GM21717 (cell line): ENCODE measurements around the gene BPI.
"Not testable (repeated sequence)": the region's sequence is repeated elsewhere in the genome, so short reads cannot be mapped to it uniquely, and the experiment has no call there.

Source experiments
- ATAC-seq: cut with Tn5 transposase; IDR thresholded peaks from one replicate; pipeline ENCODE4 v1.9.1; 2021; ENCODE audit warnings: mild to moderate bottlenecking, moderate library complexity; ENCODE audit not compliant: unreplicated experiment

The BPI gene

DNA sequence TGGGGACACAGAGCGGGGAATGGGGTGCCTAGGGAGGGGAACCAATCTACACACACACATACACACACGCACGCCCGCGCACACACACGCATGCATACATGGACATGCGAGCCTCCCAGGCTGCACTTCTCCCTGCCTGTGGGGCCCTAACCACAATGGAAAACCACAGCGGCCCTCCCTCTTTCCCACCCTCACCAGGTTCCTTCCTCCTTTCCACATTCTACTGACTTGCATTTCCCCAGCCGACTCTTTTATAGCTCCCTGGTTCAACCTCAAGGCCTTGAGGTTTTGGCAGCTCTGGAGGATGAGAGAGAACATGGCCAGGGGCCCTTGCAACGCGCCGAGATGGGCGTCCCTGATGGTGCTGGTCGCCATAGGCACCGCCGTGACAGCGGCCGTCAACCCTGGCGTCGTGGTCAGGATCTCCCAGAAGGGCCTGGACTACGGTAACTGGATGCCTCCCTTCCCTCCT is at the start of gene BPI:
TSS of gene BPI (plus strand) at position 249 of the 472 bp plus-strand sequence. CDS start at position 317, 68 bp downstream.
- ATAC-seq: no peak

DNA sequence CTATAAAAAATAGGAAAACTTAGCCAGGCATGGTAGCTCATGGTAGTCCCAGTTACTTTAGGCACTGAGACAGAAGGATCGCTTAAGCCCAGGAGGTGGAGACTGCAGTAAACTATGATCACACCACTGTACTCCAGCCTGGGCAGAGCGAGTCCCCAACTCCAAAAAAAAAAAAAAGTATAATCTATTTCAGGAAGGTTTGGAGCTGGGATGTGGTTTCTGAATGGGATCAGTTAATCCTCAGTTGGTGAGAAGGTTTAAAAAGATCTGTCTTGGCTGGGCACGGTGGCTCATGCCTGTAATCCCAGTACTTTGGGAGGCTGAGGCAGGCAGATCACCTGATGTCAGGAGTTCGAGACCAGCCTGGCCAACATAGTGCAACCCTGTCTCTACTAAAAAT is 49.3 kb upstream of the BPI start:
- ATAC-seq: not testable (repeated sequence)

DNA sequence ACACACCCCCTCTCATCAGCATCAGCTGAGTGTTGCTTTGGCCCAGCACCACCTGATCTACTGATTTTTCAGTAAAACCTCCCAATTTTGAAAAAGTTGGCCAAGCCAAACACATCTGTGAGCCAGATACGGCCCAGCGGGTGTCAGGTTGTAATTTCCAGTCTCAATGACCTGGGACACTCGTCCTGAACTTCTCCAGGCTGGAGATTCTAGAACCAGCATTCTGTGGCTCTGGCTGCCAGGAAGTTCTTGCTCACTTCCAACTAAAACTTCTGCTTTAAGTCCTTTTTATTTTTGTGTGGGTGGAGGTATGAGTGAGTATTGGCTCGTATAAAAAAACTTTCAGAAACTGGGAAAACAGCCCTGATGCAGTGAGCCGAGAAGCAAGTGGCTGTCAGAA is 48.6 kb upstream of the BPI start:
- ATAC-seq: no peak

DNA sequence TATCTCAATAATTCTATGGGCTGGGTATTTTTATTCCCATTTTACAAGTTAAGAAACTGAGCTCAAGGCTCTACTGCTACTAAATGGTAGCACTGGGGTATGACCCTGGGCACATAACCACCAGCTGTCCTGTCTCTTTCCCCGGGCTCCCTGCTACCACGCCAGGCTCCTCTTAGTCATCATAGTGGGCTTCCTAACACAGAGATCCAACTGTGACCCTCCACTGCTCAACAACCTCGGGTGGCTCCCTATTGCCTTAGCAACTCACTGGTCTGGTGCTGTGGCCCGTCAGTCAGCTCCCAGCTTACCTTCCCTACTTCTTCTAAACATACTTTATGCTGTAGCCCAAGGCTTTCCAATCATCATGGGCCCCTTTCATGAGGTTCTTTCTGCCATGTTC is 47.9 kb upstream of the BPI start:
- no peak for ATAC-seq

DNA sequence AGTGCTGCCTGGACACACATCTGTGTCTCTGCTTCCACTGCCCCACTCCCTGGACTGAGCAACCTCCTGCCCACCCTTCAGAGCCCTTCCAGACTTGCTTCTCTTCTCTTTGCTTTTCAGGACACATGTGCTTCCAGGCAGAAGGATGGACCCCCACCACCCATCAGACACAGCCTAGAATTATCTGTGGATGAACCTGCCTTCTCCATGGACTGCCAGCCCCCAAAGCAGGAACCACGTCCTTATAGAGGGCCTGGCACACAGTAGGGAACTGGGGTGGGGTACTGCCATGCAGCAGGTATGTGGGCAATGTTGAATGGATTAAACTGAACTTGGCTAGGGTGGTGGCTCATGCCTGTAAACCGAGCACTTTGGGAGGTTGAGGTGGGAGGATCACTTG is 47.0 kb upstream of the BPI start:
- ATAC-seq: no peak

DNA sequence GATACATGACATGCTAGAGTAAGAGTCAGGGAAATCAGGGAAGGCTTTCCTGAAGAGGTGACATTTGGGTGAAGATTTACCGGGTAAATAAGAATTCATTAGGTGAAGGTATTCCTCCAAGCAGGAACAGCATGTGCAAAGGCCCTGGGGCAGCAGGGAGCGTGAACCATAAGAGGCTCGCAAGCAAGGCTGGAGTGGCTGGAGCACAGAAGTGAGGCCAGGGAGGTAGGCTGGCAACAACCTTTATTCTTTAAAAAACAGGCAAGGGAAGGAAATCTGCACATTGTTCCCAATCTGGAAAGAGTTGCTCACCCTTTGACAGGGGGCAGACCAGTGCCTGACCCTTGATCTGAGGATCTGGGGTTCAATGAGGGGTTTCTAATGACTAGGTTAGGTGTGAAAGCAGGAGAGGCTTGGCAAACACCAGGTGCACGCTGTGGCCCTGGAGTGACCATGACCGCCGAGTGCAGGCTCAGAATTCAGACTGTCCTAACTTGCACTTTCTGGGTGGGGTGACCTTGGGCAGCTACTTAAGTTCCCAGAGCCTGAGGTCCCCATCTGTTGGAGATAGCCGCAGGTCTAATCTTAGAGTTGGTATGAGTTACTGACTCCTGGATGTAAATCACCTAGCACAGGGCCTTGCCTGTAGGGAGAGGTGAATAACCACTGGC is 45.3 kb upstream of the BPI start:
- ATAC-seq: no peak

DNA sequence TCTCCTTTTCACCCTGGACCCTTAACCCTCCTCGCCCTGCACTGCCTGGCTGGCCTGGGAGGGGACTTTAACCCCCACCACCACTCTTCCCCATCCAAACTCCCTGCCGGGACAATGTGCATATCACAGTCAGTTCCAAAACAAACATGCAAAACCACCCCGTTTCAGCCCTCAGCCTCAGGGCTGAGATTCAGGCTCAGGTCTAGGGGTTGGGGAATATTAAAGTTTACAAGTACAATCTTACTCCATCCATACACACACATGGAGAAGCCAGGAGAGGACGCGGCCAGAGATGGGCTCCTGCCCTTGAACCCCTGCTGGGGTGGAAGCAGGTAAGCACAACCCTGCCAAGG is 44.0 kb upstream of the BPI start:
- ATAC-seq: no peak

DNA sequence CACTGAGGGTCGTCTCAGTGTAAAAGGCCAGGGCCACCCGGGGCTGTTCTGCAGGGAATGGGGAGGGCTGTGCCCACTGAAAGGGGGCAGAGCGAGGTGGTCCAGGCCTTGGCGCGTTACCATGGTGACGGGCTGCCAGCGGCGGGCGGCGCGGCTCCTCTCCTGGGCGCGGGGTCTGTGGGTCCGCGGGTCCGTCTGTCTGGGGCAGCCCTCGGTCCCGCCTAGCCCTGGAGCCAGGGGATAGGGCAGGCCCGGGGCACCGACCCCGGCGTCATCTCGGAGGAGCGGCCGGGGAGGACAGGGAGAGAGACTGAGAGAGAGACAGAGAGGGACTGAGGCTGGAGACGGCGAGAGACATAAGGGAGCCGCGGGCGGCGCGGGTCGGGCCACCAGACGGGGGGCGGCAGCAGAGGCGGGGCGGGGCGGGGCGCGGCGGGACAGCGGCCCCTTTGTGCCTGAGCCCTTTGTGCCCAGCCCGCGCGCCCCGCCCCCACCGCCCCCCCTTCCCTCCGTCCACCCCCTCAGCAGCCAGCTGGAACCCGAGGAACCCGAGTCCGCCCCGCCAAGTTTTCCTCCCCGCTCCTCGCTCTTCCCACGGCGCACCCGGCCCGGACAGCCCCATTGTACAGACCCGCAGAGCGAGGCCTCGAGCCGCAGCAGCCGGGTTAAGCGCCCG is 43.4 kb upstream of the BPI start, which contains the start of gene KIAA1755:
TSS of gene KIAA1755 (minus strand) at position 358 of the 676 bp plus-strand sequence. CDS start at position 123, 235 bp downstream.
- ATAC-seq: no peak

DNA sequence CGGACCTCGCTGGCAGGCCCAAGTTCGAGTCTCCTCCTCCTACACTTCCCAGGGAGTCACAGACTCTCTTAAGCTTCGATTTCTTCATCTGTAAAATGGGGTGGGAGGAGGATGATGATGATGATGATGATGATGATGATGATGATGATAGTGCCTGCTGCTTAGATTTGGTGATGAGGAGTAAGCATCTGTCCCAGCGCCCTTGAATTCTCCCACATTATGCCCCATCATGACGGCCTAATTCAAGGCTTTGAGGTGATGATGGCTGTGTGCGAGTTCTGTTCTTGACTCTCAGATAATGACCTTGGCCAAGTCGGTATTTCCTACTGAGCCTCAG is 42.9 kb upstream of the BPI start:
- no peak for ATAC-seq

DNA sequence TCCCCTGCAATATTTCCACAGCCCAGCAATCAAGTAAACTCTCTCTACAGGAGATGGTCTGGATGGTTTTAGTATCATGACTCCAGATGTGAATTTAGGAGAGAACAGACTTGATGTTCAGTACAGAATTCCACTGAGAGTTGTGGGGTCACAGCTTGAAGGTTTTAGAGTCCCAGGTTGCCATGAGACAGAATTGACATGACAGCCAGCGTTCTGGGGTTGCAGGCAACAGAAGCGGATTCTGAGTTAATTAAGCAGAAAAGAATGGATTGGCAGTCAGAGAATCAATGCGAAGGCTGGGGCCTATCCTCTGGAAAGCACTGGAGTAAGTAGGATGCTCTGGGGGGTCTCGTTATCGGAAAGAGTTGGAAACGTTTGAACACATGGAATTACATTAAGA is 41.0 kb upstream of the BPI start:
- no peak for ATAC-seq

DNA sequence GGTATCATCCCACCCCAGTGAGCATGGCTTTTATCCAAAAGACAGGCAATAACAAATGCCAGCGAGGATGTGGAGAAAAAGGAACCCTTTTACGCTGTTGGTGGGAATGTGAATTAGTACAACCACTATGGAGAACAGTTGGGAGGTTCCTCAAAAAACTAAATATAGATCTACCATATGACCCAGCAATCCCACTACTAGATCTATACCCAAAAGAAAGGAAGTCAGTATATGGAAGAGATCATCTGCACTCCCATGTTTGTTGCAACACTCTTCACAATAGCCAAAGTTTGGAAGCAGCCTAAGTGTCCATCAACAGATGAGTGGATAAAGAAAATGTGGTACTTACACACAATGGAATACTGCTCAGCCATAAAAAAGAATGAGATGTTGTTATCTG is 37.5 kb upstream of the BPI start:
- no peak for ATAC-seq

DNA sequence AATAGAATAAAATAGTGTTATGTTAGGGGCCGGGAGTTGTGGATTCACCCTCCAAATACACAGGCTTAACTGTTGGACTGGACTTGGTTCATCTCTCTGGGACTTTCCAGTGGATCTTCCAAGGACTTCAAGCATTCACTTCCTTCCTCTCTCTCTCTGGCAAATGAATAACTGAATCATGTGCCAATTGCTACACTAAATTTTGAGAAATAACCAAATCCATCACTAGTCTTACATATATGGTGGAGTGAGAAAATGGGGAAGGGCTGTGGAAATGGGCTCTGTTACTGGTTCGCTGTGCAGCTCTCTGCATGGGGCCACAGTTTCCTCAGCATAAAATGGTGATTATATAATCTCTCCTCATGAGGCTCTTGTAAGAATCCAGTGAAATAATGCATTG is 36.7 kb upstream of the BPI start:
- no peak for ATAC-seq

DNA sequence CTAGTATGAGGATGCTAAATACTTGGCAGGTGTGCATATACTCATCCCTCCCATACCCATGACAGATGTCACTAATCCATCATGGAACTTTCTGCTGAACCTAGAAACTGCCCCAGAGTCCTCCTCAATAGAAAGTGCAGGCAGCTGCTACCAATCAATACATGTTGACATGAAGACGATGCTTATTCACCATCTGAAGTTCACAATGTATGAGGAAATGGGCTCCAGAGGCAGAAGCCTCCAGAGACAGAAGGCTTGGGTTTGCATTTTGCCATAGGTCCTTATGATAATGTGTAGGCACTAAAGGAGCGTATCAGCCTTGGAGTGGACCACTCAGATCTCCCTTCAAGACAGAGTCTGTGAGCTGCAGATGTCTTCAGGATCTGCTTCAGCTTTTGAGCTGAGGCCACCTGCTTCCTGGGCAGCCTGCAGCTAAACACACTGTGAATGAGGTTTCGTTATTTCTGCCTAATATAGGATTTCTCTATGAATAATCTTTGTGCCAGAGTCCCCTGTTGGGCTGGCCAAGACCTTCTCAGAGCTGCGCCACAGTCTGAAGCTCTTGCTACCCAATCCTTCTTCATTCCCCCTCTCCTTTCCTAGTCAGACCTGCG is 35.9 kb upstream of the BPI start:
- ATAC-seq: no peak

DNA sequence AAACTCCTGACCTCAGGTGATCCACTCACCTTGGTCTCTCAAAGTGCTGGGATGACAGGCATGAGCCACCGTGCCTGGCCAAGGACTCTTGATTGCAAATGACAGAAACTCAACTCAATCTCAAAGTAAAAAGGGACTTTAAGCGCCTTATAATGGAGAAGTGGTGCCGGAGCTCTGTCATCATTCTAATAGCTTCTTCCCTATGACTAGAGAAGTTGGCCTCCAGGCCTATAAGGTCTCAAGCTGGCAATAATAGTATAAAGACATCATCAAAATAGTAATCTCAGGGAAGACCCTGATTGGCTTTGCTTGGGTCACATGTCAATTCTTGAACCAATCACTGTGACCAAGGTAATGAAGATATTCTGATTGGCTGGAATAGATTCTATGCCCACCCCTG is 34.9 kb upstream of the BPI start:
- ATAC-seq: no peak

DNA sequence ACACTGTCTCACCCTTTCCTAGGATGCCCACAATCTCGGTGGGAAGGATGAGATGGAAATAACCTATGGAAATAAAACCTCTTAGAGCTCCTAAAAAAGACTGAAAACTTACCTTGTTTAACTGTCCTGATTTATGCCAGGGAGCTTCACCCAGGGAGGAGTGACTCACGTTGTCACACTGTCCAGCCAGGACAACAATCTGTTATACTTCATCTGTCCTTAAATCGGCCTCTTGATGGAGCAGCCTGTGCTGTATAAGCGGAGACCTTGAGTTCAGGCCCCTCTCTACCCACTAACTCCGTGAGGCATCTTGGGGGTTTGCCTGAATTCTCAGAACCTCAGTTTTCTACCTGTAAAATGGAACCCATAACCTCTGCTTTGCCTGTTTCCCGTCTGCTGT is 34.2 kb upstream of the BPI start:
- no peak for ATAC-seq

DNA sequence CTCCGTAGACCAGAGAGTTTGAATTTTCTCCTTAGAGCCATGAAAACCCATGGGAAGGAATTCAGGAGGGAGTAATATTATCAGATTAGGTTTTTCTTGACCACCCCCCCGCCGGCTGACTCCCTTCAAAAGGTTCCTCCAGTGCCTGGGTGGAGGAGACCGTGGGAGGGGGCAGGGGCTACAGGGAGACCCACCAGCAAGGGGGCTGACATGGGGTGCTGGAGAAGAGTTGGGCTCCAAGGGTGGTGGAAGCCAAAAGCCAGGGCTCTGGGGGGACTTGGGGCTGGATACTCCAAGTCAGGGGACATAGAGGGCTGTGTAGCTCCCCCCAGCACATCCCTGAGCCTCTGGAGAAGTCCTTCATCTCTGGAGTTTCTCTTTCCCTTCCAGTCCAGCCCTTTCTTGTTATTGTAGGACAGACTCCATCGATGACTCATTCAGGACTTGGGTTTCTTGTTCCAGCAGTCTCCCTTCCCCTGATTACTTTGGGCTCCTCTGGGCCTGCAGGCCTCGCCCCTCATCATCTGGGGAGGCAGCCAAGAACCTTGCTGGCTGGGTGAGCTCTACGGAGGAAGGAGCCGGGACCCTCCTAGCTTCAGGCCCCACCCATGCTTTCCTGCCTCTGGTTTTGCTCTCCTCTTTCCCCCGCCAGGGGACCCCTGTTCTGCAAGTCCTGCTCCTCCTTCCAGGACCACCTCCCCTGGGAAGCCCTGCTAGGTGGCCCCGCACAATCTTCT is 32.9 kb upstream of the BPI start:
- no peak for ATAC-seq

DNA sequence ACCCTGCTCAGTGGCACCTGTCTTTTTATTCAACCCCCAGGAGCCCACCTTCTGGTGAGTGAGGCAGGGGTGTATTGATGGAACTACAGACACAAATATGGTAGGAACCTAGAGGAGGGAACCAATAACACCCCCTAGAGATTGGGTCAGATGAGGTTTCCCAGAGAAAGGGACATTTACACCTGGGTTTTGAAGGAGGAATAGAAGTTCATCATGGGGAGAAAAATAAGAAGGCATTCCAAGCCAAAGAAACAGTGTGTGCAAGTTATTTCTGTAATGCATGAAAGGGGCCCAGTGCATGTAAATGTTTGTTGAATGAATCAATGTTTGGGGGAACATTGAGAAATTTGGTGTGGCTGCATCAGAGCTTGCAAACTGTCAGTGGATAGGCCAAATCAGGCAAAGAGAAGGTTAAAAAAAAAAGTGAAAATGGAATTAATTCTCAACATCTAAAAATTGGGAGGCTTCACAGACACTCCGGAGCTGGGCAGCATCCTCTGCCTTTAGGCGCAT is 32.3 kb upstream of the BPI start:
- ATAC-seq: no peak

DNA sequence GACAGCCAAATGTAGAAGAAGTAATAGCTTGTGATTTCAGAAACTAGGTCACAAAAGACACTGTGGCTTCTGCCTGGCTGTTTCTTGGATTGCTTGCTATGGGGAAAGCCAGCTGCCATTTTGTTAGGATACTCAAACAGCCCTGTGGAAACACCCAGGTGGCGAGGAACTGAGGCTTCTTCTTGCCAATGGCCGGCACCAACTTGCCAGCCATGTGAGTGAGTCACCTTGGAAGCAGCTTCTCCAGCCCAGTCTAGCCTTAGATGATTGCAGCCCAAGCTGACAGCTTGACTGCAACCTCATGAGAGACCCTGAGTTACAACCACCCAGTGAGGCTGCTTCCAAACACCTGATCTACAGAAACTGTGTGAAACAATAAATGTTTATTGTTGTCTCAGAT is 31.6 kb upstream of the BPI start:
- no peak for ATAC-seq

DNA sequence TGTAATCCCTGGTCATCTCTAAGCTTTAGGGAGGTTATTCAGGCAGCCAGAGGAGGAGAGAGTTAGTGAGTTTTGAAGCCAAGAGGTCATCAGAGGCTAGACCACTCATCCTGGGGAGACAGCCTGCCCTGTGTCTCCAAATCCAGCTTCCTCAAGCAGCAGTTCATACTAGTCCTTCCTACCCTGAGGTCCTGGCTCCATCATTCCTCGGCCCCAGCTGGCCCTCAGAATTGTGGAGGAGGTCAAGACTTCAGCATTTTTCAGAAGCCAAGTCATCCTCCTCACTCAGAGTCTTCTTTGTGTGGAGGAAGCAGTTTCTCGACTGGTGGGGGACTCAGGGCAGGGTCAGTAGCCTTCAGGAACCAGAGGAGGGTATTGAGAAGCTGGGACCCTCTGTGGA is 31.0 kb upstream of the BPI start:
- ATAC-seq: no peak

DNA sequence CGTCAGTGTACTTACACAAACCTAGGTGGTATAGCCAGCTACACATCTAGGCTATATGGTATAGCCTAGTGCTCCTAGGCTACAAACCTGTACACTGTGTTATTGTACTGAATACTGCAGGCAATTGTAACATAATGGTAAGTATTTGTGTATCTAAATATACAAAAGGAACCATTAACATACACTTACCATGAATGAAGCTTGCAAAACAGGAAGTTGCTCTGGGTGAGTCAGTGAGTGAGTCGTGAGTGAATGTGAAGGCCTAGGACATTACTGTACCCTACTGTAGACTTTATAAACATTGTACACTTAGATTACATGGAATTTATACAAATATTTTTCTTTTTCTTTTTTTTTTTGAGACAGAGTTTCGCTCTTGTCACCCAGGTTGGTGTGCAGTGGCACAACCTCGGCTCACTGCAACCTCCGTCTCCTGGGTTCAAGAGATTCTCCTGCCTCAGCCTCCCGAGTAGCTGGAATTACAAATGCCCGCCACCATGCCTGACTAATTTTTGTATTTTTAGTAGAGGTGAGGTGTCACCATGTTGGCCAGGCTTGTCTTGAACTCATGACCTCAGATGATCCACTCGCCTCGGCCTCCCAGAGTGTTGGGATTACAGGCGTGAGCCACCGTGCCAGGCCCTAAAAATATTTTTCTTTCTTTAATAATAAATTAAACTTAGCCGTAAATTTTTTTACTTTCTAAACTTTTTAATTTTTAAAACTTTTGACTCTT is 28.0 kb upstream of the BPI start:
- no peak for ATAC-seq

DNA sequence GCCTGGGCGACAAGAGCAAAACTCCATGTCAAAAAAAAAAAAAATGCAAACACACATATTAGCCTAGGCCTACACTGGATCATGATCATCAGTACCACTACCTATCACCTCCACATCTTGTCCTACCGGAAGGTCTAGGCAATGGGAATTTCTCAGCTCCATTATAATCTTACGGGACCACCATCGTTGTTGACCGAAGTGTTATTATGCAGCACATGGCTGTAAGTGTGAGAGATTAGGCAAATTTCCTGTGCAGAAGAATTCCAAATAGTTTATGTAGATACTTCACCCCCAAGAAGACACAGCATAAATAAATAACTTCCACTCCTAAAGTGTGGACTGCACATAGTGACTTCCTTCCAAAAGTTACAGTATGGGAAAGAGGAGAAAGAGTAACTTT is 26.7 kb upstream of the BPI start:
- ATAC-seq: no peak
